Common myeloid progenitor, CD34-positive (primary cell): Measurements from ENCODE around the gene SLC19A1.

Experiments used
- CTCF ChIA-PET: fragments of 350-600 bp; sonication (Branson Sonifier 250); formaldehyde crosslinking; loops from one replicate; lab custom pipeline; 2021; ENCODE audit warnings: antibody characterized with exemption; lab: Charles Lee
- POLR2A ChIA-PET: fragments of 350-600 bp; sonication (Branson Sonifier 250); formaldehyde crosslinking; loops from one replicate; lab custom pipeline; 2021; ENCODE audit warnings: antibody characterized with exemption; lab: Charles Lee
- DNase-seq, 3 donors: peaks; one replicate each; pipeline versions ENCODE4 v3.0.0 to v3.0.0-alpha.2; 2013
- H3K27ac ChIP-seq, 2 experiments: 1 replicate in 1 of 2; 2 replicates in 1 of 2; pipeline ENCODE4 v1.7.0; 2013; ENCODE audit warnings: inconsistent platforms in 2 of 2, low read length in 2 of 2, mild to moderate bottlenecking in 2 of 2, low read depth in 1 of 2, moderate library complexity in 1 of 2; ENCODE audit not compliant: severe bottlenecking in 2 of 2, insufficient read depth in 1 of 2, poor library complexity in 1 of 2
- H3K27me3 ChIP-seq, 5 experiments: replicated peaks in 2 of 5; 1 replicate in 3 of 5; 2 replicates in 2 of 5; pipeline versions ENCODE4 v1.6.1 to v1.7.0; 2013; ENCODE audit warnings: low read length in 4 of 5, mild to moderate bottlenecking in 2 of 5, moderate library complexity in 2 of 5, inconsistent platforms in 1 of 5; ENCODE audit not compliant: insufficient read depth in 5 of 5, control insufficient read depth in 4 of 5
- H3K36me3 ChIP-seq, 4 experiments: 1 replicate in 2 of 4; 2 replicates in 2 of 4; pipeline versions ENCODE4 v1.6.1 to v1.7.0; 2013; ENCODE audit warnings: low read length in 3 of 4, control low read depth in 1 of 4, mild to moderate bottlenecking in 1 of 4; ENCODE audit not compliant: control insufficient read depth in 4 of 4, insufficient read depth in 4 of 4
- H3K4me1 ChIP-seq, 4 experiments: 1 replicate in 3 of 4; 2 replicates in 1 of 4; pipeline versions ENCODE4 v1.6.1 to v1.7.1; 2013; ENCODE audit warnings: low read length in 3 of 4, mild to moderate bottlenecking in 3 of 4, control low read depth in 1 of 4, inconsistent platforms in 1 of 4, moderate library complexity in 1 of 4; ENCODE audit not compliant: control insufficient read depth in 4 of 4, insufficient read depth in 4 of 4; ENCODE audit errors: control extremely low read depth in 1 of 4
- H3K4me3 ChIP-seq, 7 experiments: 1 replicate in 4 of 7; 2 replicates in 3 of 7; pipeline versions ENCODE4 v1.5.1 to v1.7.0; 2013; ENCODE audit warnings: mild to moderate bottlenecking in 7 of 7, low read length in 6 of 7, moderate library complexity in 6 of 7, inconsistent platforms in 2 of 7, low read depth in 2 of 7, control low read depth in 1 of 7; ENCODE audit not compliant: insufficient read depth in 4 of 7, control insufficient read depth in 1 of 7; ENCODE audit errors: extremely low read depth in 1 of 7
- H3K9me3 ChIP-seq, 5 experiments: 1 replicate in 4 of 5; 2 replicates in 1 of 5; pipeline versions ENCODE4 v1.6.1 to v1.7.1; 2013; ENCODE audit warnings: low read length in 4 of 5, mild to moderate bottlenecking in 2 of 5, inconsistent platforms in 1 of 5, low read depth in 1 of 5, moderate library complexity in 1 of 5; ENCODE audit not compliant: control insufficient read depth in 4 of 5, insufficient read depth in 2 of 5; ENCODE audit errors: control extremely low read depth in 1 of 5
- WGBS: methylation state at CpG from one replicate; pipeline ENCODE4 v1.1.5; 2013; ENCODE audit not compliant: insufficient coverage; 5-methylcytosine and 5-hydroxymethylcytosine counted together

The SLC19A1 gene

DNA sequence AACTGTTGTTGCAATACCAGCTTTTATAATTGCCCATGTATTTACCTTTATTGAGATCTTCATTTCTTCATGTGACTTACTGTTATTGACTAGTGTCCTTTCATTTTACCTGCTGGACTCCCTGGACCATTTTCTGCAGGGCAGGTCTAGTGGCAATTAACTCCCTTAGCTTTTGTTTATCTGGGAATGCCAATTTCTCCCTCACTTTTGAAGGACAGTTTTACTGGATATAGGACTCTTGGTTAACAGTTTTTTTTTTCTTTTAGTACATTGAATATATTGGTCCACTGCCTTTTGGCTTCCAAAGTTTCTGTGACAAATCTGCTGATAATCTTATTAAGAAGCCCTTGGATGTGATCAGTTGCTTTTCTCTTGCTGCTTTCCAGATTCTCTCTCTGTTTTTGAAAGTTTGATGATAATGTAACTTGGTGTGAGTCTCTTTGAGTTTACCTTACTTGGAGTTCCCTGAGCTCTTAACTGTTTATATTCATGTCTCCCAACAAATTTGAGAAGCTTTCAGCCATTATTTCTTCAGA lies 80.4 kb downstream of the SLC19A1 start:
- POLR2A ChIA-PET: interaction anchor here (0.6 kb wide), 1 partner anchor 381 kb away, joined by 3 read pairs; no protein-coding TSS in a partner anchor
- Histone ChIP-seq H3K4me1 (no peaks in the 10 kb centered on the region), H3K27me3 (peaks cover 0 to 9% (median 4%) of the 10 kb centered on the region in 5 experiments), H3K27ac (no peak overlapping the region), H3K4me3 (no peak overlapping the region), H3K9me3 (peaks cover 2 to 24% (median 10%) of the 10 kb centered on the region in 5 experiments), H3K36me3 (no peaks in the 10 kb centered on the region)
- CTCF ChIA-PET: interaction anchor here (1.5 kb wide), 1 partner anchor 15 kb away, joined by 4 read pairs; no protein-coding TSS in a partner anchor
- no peak for DNase-seq

DNA sequence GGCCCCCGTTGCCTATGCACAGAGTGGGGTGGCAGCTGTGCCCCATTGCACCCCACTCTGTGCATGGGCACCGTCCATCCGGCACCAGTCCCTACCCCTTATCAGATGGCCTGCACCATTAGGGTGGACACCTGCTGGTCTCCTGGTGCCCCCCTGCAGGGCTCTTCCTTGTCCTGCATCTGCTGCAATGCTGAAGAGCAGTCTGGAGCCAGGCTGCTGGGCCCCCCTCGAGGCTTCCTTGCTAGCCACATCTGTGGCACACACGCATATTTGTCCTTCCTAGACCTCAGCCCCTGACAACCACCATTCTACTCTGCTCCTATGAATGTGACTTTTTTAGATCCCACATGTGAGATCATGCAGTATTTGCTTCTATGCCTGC lies 80.9 kb downstream of the SLC19A1 start:
- Histone ChIP-seq H3K4me1 (no peaks in the 10 kb centered on the region), H3K27ac (no peak overlapping the region), H3K27me3 (peaks cover 0 to 9% (median 4%) of the 10 kb centered on the region in 5 experiments), H3K9me3 (peaks cover 2 to 24% (median 10%) of the 10 kb centered on the region in 5 experiments), H3K36me3 (no peaks in the 10 kb centered on the region), H3K4me3 (no peak overlapping the region)
- CTCF ChIA-PET: no interaction called here
- 100% methylated on average over 5 of the region's 5 CpGs for WGBS
- POLR2A ChIA-PET: no interaction called here
- no peak for DNase-seq

DNA sequence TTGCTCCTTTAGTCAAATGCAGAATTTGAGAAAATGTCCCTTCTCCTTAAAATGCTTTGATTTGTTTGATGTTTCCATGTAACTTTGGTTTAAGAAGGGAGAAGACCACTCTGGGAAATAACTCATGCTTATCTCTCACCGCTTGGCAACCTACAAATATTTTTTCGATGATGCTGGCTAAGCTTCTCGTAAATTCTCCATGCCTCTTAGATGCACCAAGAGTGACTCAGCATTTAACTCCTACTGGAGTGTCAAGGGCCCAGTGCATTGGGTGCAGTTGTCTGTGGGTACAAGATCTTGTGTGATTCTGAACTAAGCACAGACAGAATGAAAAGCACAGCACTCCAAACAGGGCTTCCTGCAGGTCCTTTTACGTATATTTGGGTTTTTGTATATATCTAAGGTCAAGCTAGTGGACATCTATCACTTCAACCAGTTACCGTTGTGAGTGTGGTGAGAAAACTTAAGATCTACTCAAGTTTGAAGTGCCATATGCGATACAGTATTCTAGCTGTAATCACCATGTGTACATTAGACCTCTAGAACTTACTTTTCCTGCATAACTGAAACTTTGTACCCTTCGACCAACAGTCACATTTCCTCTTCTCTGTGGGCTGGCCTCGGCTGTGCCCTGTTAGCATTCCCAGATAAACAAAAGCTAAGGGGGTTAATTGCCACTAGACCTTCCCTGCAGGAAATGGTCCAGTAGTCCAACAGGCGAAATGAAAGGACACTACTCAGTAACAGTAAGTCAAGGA lies 81.5 kb downstream of the SLC19A1 start:
- peaks cover 2 to 24% (median 10%) of the 10 kb centered on the region in 5 experiments for H3K9me3 ChIP-seq
- POLR2A ChIA-PET: no interaction called here
- H3K4me1 ChIP-seq: peaks cover 0 to 1% (median 0%) of the 10 kb centered on the region in 4 experiments
- WGBS: 93% methylated on average over 7 of the region's 9 CpGs
- H3K4me3 ChIP-seq: no peak overlapping the region
- DNase-seq: no peak
- no peak overlapping the region for H3K27ac ChIP-seq
- H3K36me3 ChIP-seq: no peaks in the 10 kb centered on the region
- peaks cover 0 to 9% (median 4%) of the 10 kb centered on the region in 5 experiments for H3K27me3 ChIP-seq
- CTCF ChIA-PET: no interaction called here

DNA sequence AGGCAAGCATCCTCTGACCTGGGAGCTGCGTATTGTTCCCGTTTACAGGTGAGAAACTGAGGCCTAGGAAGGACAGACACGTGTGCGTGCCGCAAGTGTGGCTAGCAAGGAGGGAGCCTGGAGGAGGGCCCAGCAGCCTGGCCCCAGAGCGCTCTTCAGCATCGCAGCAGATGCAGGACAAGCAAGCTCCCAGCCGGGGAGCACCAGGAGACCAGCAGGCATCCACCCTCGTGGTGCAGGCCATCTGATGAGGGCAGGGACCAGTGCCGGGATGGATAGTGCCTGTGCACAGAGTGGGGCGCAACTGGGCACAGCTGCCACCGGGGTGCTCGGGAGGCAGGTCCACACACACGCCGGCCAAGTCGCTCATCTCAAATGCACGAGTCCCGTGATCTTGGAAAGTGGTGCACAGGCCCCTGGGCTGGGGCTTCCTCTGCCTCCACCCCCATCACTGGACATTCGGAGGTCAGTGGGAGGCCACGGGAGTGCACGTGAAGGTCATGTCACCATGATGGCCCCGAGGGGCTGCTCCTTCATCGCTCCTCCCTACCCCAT lies 82.2 kb downstream of the SLC19A1 start:
- ChIA-PET CTCF (no interaction called here), POLR2A (no interaction called here)
- H3K27ac ChIP-seq: no peak overlapping the region
- DNase-seq: no peak
- peaks cover 0 to 9% (median 4%) of the 10 kb centered on the region in 5 experiments for H3K27me3 ChIP-seq
- H3K4me1 ChIP-seq: peaks cover 0 to 8% (median 3%) of the 10 kb centered on the region in 4 experiments
- 96% methylated on average over 22 of the region's 23 CpGs for WGBS
- no peak overlapping the region for H3K4me3 ChIP-seq
- H3K36me3 ChIP-seq: no peaks in the 10 kb centered on the region
- H3K9me3 ChIP-seq: peaks cover 2 to 24% (median 10%) of the 10 kb centered on the region in 5 experiments

DNA sequence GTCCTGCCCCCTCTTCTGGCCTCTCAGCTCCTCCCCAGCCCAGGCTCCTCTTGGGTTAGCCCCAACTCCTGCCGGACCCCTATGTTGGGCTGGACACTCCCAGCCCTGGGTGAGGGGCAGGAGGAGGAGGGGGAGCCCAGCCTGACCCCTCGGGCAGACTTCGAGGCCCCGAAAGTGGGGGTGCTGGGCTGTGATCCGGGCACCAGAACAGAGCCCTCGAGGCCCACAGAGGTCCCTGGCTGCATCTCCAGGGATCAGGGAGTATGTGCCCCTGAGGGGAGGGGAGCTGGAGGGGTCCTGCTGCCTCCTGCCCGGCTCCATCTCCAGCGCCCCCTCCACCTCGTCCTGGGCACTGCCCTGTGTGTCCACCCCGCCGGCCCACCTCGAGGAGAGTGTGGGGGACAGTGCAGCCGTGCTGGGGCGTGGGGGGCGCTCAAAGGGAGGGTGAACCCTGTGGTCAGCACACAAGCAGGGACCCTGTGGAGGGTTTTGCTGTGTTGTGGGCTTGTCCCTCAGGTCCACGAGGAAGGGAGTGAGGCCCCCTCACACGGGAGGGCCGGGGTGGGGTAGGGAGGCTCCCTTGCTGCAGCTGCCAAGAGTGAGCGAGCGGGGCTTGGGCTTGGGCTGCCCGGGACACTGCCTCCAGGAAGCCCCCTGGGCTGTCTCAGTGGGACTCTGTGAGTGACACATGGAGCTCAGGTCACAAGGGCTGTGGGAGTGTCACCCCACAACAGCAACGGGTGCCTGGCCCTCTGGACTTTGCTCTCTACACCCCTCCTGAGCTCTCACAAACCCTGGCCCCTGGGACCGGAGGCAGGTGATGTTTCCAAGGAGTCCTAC lies 82.8 kb downstream of the SLC19A1 start:
- 90% methylated on average over 20 of the region's 23 CpGs for WGBS
- no peak for DNase-seq
- no peaks in the 10 kb centered on the region for H3K36me3 ChIP-seq
- ChIA-PET POLR2A (interaction anchor here (0.5 kb wide), 1 partner anchor 105 kb away, joined by 4 read pairs; no protein-coding TSS in a partner anchor), CTCF (no interaction called here)
- H3K27me3 ChIP-seq: peaks cover 0 to 11% (median 3%) of the 10 kb centered on the region in 5 experiments
- peaks cover 0 to 8% (median 3%) of the 10 kb centered on the region in 4 experiments for H3K4me1 ChIP-seq
- H3K9me3 ChIP-seq: peaks cover 2 to 24% (median 10%) of the 10 kb centered on the region in 5 experiments
- no peak overlapping the region for H3K4me3 ChIP-seq
- H3K27ac ChIP-seq: no peak overlapping the region

DNA sequence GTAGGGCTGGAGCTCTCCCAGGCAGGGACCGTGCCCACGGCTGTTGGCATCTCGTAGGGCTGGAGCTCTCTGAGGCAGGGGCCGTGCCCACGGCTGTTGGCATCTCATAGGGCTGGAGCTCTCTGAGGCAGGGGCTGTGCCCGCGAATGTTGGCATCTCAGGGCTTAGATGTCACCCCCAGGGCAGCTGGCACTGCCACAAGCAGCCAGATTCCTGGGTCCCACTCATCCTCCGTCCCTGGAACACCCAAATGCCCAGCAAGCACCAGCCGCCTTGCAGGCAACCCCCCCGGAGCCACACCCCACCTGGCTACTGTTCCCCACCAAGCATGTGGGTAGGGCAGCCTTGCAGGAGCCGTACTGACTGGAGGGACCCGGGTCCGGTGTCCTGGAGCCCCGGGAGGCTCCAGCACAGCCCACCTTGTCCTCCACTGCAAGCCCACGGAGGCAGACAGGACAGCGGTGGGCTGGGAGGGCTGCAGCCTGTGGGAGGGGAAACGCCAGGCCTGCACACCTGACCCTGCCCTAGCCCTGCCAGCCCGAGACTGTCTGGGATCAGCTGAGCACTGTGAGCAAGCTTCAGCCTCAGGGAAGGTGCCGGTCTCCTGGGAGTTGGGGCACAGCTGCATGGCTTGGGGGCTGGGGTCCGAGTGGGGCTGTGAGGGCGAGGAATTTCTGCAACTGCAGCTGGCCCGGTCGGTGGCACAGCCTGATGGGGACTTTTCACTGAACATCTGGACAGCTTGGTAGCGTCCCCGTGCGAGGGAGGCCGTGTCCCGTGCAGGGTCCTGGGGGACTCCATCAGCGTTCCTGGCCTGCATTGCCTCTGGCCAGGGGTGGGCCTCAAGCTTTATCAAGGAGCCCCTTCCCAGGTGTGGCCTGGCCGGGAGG lies 83.7 kb downstream of the SLC19A1 start:
- no peak for DNase-seq
- H3K27ac ChIP-seq: no peak overlapping the region
- H3K27me3 ChIP-seq: peaks cover 0 to 9% (median 0%) of the 10 kb centered on the region in 5 experiments
- POLR2A ChIA-PET: no interaction called here
- no peaks in the 10 kb centered on the region for H3K36me3 ChIP-seq
- WGBS: 92% methylated on average over 23 of the region's 30 CpGs
- CTCF ChIA-PET: interaction anchor here (0.6 to 1.5 kb wide), 3 partner anchors 19 to 322 kb away, joined by 3 to 4 read pairs (median 3); no protein-coding TSS in a partner anchor
- H3K4me1 ChIP-seq: peaks cover 0 to 8% (median 3%) of the 10 kb centered on the region in 4 experiments
- peaks cover 2 to 24% (median 10%) of the 10 kb centered on the region in 5 experiments for H3K9me3 ChIP-seq
- no peak overlapping the region for H3K4me3 ChIP-seq
